HL-60 (cell line): ENCODE results near the gene IFNB1.

Source experiments
- DNase-seq, 2 experiments: peaks; one replicate each; pipeline ENCODE4 v3.0.0-alpha.2; 2010 to 2020; ENCODE audit warnings: low read depth in 1 of 2, low spot score in 1 of 2
- H3K27ac ChIP-seq: fragments of 250-450 bp; sonication (Bioruptor Pico); replicated peaks from 2 replicates; pipeline ENCODE4 v1.5.1; 2020; ENCODE audit warnings: mild to moderate bottlenecking, moderate library complexity
- H3K27me3 ChIP-seq: fragments of 250-450 bp; sonication (Bioruptor Pico); 2 replicates; pipeline ENCODE4 v1.5.1; 2021; ENCODE audit warnings: mild to moderate bottlenecking, moderate library complexity; ENCODE audit not compliant: insufficient read depth, poor library complexity, severe bottlenecking
- H3K4me3 ChIP-seq: replicated peaks from 2 replicates; pipeline ENCODE4 v1.5.1; 2011; ENCODE audit warnings: mild to moderate bottlenecking, control low read depth, low read length; ENCODE audit not compliant: insufficient read depth
- CTCF ChIP-seq: IDR thresholded peaks from one replicate; pipeline ENCODE4 v1.5.1; 2011; ENCODE audit warnings: low read length, control low read depth, inconsistent platforms; ENCODE audit not compliant: insufficient read depth
- GABPA ChIP-seq: IDR thresholded peaks from 2 replicates; pipeline ENCODE4 v1.6.1; 2012; ENCODE audit warnings: low read depth
- POLR2AphosphoS5 ChIP-seq: IDR thresholded peaks from 2 replicates; pipeline ENCODE4 v1.6.1; 2012; ENCODE audit warnings: low read depth
- REST ChIP-seq: IDR thresholded peaks from 2 replicates; pipeline ENCODE4 v1.6.1; 2012; ENCODE audit warnings: low read depth; ENCODE audit not compliant: insufficient replicate concordance
- SPI1 ChIP-seq: IDR thresholded peaks from 2 replicates; pipeline ENCODE4 v1.6.1; 2012; ENCODE audit warnings: low read depth, mild to moderate bottlenecking, borderline replicate concordance

IFNB1 gene

GRCh38 chr9:21096172-21096900 is 18.6 kb upstream of the IFNB1 start:
- no peak for TF ChIP-seq SPI1
- no peak for TF ChIP-seq POLR2AphosphoS5
- TF ChIP-seq GABPA = no peak
- TF ChIP-seq CTCF = no peak
- TF ChIP-seq REST = no peak
- no peaks in the 10 kb centered on the region for H3K27me3 ChIP-seq
- H3K4me3 ChIP-seq = 0 out of 2 replicates have a peak overlapping the region, but pooled peaks have one; percentile 14
- peak overlapping the region; percentile 44 for H3K27ac ChIP-seq
- no peak for DNase-seq

GRCh38 chr9:21095561-21095960 is 17.8 kb upstream of the IFNB1 start:
- peak overlapping the region; percentile 44 for H3K27ac ChIP-seq
- TF ChIP-seq POLR2AphosphoS5 (no peak), SPI1 (no peak), GABPA (no peak), REST (no peak), CTCF (no peak)
- no peak overlapping the region for H3K4me3 ChIP-seq
- DNase-seq = no peak
- H3K27me3 ChIP-seq = no peaks in the 10 kb centered on the region

DNA sequence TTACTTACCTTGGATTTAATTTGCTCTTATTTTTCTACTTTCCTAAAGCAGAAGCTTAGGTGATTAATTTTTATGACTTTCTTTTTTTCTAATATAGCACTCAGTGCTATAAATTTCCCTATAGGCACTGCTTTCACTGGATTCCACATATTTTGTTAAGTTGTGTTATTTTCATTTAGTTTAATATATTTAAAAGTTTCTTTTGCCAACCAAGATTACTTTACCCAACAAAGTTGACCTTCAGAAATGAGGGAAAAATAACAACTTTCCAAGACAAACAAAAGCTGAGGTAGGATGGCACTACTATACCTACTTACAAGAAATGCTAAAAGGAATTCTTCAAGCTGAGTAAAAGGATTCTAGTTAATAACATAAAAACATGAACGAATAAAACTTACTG is 8.8 kb upstream of the IFNB1 start:
- H3K27ac ChIP-seq = no peak overlapping the region
- no peaks in the 10 kb centered on the region for H3K27me3 ChIP-seq
- no peak for DNase-seq
- no peak overlapping the region for H3K4me3 ChIP-seq
- no peak for TF ChIP-seq SPI1
- no peak for TF ChIP-seq GABPA
- no peak for TF ChIP-seq REST
- no peak for TF ChIP-seq CTCF
- no peak for TF ChIP-seq POLR2AphosphoS5
